ENCODE measurements around the gene GCNA.

GRCh38 chrX:71636438-71637252, 58.4 kb downstream of the GCNA start:
- no peak for TF ChIP-seq CTCF (conservative IDR thresholded peaks at IDR 0.05 in 1 of 2, IDR thresholded peaks at IDR 0.05 in 1 of 2; ENCODE audit: low read depth in 1 of 2, low read length in 2 of 2)
- TF ChIP-seq EZH2 (IDR thresholded peaks at IDR 0.05; ENCODE audit: low read length, missing control alignments), result no peak
